ENCODE measurements around the gene PHACTR3.

GRCh38 chr20:59623583-59623982 is 19.2 kb downstream of the PHACTR3 start:
- TF ChIP-seq CTCF (conservative IDR thresholded peaks at IDR 0.05; ENCODE audit: low read depth, low read length) (no peak), EZH2phosphoT487 (IDR thresholded peaks at IDR 0.05; ENCODE audit: borderline replicate concordance, low read length) (no peak)
